Measurements from ENCODE around the gene MOV10L1.
"Not testable (repeated sequence)": the region's sequence is repeated elsewhere in the genome, so short reads cannot be mapped to it uniquely, and the experiment has no call there.

MOV10L1 gene

DNA sequence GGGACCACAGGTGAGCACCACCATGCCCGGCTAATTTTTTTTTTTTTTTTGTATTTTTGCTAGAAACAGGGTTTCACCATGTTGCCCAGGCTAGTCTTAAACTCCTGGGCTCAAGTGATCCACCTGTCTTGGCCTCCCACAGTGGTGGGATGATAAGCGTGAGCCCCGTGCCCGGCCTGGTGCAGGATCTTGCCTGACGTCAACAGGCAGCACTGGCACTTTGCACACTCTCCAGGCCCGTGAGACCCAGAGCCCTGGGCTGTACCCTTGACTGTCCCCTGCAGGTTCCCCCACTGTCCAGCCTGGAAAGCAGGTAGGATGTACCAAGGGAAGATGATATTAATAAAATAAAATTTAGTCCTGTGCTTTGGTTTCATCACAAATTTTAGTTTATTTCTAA lies 51.7 kb downstream of the MOV10L1 start:
- DNase-seq, result no peak

DNA sequence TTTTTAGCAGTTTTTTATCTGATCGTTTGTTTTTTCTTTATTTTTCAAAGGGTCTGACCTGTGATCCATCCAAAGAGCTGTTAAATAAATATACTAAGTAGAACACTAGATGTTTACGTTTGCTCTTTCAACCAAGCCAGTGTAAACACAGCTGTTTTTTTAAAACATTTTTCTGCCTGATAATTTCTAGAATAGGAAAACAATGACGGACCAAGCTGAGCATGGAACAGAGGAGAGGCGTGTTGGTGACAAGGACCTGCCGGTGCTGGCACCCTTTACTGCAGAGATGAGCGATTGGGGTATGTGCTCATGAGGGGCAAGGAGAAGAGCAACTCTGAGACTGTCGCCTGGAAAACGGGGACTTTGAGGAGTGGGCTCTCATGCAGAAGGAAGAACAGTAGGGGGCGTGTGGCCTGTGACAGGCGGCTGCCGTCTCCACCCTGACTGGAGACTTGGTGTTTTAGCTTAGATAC lies 52.1 kb downstream of the MOV10L1 start:
- DNase-seq, result no peak

DNA sequence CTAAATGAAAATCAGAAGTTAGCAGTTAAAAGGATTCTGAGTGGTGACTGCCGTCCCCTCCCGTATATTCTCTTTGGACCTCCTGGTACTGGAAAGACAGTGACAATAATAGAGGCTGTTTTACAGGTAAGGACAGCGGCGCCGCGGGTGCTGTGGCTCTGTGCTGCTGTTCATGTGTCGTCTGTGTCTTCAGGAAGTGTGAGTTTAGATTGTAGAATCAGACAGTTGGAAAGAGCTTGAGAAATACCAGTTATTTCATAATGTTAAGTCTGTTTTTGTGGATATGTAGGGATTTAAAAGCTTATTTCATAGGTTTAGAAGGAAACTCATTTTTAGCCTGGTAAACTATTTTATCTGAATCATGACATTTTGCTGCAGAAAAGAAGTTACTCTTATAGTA lies 53.3 kb downstream of the MOV10L1 start:
- no peak for DNase-seq

DNA sequence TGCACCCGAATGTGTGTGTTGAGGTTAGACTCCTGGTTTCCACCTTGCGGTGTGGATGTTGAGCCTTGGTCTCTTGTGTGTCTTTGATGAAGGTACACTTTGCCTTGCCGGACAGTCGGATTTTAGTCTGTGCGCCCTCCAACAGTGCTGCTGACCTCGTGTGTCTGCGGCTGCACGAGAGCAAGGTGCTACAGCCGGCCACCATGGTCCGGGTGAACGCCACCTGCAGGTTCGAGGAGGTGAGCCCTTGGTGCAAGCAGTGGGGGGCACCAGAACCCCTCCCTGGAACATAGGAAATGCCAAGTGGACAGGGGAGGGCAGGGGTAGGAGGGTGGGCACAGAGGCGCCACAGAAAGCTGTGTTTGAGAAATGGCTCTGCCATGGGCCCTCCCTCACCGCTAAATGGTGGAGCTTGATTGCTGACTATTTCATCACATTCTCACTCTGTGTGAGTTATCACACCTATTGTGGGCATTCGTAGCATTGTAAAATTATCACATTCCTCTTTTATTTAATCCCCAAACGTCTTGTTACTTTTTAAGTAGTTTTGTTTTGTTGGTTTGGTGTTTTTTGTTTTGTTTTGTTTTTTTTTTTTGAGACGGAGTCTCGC lies 54.3 kb downstream of the MOV10L1 start:
- no peak for DNase-seq

DNA sequence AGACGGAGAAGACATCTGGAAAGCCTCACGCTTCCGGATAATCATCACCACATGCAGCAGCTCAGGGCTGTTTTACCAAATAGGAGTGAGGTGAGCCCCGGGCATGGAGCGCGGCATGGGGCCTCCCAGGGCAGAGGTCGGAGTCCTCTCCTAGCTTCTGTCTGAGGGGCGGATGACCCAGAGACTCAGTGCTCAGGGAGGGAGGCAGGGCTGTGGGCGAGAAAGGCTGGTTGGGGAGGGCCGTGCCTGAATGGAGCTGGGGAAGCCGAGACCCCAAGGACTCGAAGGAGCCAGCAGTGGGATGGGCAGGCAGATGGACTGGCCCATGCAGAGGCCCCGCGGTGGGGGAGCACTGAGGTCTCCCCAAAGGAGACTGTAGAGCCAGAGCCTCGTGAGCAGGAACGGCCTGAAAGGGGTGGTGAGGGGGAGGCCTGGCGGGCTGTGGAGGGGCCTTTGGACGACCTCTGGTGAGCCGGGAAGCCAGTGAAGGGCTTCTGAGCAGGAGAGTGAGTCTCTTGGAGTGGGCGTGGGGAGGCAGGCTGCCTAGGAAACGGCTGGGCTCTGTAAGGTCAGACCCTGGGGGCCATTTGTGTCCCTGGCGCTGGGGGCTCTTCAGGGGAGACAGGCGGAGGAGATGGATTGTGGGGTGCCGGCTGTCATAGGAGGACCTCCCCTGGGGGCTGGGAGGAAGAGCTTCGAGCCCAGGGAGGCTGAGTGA lies 56.1 kb downstream of the MOV10L1 start:
- DNase-seq, result peak; percentile 9

DNA sequence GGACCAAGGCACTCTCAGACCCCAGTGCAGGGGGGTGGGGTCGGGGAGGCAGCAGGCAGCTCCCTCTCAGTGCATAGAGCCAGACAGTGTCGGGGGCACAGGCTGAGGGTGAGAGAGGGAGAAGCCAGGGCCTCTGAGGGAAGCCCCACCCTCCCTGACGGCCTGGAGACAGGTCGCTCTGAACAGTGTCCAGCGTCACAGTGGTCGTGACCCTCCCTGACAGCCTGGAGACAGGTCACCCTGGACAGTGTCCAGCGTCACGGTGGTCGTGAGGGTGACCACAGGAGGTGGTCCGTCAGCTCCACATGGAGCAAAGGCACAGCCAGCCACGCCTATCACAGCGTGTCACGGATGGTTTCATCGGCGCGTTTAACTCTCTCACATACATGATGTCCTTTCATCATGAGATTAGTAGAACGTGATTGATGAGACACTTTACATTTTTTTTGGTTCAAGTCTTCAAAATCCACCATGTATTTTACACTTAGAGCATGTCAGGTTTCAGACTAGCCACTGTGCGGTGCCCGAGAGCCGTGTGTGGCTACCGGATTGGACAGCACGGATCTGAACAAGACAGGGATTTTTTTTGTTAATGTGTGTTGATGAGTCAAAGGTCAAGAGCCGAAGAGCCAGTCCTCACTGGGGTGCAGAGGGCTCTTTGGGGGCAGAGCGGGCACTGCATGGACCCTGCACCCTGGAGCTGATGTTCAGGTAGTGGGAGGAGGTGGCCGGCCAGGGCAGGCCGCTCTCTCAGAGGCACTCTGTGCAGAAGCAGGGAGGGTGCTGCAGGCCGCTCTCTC lies 56.8 kb downstream of the MOV10L1 start:
- peak; percentile 64 for DNase-seq

DNA sequence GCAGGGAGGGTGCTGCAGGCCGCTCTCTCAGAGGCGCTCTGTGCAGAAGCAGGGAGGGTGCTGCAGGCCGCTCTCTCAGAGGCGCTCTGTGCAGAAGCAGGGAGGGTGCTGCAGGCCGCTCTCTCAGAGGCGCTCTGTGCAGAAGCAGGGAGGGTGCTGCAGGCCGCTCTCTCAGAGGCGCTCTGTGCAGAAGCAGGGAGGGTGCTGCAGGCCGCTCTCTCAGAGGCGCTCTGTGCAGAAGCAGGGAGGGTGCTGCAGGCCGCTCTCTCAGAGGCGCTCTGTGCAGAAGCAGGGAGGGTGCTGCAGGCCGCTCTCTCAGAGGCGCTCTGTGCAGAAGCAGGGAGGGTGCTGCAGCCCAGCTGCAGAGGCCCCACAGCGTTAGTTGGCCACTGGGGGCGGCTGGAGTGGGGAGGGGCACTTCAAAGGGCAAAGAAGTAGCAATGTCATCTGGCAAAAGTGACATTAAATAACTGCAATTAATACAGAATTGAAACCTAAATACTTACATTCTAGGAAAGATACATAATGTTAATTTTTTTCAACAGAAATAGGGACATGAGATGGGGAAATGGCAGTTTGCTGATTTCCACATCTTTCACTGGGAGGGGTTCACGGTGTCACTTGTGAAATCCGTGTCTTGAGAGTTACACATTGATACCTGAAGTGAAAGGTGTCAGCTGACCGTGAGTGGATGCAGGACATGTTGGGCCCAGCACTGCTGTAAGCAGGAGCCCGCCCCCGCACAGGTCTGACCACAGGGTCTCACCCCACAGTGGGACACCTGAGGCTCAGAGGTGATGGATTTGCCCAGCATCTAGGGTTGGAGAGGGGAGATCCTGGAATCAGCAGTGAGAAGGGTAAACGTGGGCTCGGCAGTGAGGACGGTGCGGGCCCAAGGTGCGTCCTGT lies 57.7 kb downstream of the MOV10L1 start:
- DNase-seq, result not testable (repeated sequence)

DNA sequence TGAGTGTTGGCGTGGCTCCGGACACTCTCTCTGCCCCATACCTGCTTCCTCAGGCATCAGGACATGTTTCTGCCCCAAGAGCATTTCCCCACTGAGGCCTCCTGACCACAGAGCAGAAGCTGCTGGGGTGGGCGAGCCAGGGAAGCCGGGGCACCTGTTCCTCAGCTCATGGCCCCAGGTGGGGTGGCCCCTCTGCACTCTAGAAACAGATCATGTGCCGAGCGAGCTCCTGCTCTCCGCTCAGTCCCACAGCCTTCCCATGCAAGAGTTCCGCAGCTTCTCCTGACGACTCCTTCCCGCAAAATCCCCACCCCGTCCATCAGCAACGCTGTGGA lies 58.3 kb downstream of the MOV10L1 start:
- no peak for DNase-seq

DNA sequence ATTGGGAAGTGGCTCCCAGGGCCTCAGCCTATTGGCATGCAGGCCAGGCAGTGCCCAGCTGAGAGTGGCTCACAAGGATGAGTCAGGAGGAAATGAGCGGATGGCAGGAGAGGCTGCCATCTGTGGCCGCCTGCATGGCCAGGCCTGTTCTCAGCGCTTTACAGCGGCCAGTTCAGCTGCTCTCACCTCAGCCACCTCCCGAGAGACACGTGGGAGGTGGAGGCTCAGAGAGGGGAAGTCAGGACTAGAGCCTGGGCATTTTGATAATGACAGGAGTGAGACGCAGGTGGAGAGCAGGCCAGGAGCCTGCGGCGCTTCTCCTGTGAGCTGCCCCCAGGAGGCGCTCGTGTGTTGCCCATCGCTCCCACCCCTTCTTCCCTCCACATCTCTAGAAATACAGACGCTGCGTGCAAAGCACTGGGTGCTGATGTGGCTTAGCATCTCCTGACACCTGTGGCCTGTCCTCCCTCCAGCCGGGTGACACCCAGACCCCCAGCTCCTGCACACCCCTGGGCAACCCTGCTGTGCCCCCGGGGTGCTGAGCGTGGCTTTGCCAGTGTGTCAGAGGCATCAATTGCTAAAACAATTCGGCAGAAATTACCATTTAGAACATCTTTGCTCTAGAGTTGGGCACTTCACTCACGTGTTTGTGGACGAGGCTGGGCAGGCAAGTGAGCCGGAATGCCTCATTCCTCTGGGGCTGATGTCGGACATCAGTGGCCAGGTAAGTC lies 59.4 kb downstream of the MOV10L1 start:
- DNase-seq, result peak; percentile 30

DNA sequence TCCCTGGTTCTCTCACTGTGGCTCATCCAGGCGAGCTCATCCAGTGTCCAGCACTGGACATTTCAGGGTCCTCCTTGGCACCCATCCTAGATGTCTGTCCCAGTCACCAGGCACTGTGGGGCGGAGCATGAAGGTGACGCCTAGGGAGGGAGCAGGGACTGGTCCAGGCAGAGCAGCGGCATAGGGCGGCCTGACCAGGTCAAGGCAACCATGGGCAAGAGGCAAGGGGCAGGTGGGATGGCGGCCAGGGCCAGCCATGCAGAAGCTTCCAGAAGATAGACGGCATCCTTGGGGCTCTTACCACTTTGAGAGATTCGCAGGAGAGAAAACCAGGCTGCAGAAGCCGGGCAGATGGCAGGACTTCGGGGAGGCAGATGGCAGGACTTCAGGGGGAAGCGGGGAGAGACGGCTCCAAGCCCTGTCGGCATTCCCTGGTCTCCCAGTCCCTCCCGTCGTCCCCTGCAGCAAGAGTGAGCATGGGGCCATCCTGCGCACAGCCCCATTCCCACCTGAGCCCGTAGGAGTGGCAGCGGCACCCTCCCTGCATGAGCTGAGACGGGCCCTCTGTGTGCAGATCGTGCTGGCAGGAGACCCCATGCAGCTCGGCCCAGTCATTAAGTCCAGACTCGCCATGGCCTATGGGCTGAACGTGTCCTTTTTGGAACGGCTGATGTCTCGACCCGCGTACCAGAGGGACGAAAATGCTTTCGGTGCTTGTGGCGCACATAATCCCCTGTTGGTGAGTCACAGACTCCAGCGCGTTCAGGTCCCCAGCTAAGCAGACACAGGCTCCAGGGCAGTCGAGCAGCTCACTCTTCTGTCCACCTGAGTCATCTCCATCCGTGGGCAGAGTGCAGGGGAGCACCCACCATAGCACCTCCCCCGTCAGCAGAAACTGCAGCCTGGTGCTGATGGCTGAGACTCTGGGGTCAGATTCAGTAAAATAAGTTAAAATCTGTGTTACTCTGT lies 60.6 kb downstream of the MOV10L1 start:
- peak; percentile 12 for DNase-seq

DNA sequence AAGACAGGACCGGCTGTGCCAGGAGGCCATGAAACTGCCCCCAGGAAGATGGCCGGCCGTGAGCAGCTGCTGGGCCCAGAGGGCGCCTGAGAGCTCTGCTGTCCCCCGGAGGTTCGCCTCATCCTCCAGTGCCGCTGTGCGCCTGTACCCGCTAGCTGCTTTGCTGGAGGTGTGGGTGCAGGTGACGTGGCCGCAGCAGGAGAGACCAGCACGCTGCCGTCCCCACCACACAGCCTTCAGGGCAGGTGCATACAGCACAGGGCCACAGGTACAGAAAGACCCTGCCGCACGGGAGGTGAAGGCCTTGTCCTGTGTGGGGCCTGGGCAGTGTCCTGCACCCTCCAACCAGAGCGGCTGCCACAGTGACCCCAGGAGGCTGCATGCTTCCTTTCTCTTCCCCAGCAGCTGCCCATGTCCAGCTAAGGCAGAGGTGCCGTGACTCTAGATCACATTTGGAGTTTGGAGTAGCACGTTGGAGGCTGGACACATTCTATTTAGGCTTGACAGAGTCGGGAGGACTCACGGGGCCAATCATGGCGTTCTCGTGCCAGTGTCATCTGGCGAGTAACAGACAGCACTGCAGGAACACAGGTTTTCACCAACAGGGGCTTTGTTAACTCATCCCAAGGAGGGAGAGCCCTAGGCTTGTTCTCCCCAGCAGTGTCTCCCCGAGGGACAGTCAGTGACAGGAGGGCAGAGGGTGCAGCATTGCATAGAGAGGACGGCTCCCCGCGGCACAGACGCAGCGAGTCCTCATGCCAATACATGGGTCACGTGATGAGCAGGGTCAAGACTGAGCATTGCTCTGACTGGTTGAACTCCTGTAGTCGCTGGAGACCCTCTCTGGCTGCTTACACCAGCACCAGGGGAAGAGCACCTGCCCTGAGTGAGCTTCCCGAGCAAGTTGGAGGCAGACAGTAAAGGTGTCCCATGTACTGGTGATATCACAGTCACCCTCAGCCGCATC lies 62.0 kb downstream of the MOV10L1 start:
- DNase-seq, result no peak

DNA sequence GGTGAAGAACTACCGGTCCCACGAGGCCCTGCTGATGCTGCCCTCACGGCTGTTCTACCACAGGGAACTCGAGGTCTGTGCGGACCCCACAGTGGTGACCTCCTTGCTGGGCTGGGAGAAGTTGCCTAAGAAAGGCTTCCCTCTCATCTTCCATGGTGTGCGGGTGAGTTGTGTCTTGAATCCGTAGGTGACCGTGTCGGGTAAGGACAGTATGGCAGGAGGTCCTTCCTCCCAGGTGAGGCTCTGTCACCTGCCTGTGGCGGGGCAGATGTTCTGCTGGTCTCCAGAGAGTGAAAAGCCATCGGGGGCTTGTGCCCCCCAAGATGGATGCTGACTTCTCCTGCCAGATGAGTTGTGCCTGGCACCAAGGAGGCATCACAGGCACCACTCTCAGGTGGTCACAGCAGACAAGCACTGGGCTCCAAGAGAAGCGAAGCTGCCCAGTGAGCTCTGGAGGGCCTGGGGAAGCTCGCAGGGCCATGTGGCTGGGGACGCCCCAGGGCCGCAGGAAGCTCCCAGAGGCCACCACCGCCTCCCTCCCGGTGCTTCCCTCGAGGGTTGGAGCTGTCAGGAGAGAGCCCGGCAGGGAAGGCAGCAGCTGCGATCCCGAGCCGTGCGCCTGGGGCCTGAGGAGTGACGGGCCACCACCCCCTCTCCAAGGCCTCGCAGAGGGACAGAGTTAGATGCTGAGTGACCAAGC lies 63.4 kb downstream of the MOV10L1 start:
- no peak for DNase-seq

DNA sequence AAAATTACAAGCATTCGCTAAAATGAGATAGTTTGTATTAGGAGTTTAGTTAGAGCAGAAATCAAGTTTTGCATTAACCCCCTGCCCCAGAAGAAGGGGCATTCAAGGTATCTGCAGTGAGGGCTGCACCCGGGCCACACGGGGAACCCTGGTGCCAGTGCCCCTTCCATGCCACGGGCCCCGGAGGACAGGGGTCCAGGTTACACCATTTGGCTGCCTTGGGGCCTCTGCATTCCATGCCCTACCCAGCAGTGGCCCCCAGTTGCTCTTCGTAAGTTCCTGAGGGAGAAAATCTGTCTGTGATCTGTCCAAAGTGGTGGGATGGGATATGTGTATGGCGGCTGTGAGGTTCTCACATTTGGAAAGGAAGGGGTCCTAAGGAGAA lies 63.9 kb downstream of the MOV10L1 start:
- no peak for DNase-seq

DNA sequence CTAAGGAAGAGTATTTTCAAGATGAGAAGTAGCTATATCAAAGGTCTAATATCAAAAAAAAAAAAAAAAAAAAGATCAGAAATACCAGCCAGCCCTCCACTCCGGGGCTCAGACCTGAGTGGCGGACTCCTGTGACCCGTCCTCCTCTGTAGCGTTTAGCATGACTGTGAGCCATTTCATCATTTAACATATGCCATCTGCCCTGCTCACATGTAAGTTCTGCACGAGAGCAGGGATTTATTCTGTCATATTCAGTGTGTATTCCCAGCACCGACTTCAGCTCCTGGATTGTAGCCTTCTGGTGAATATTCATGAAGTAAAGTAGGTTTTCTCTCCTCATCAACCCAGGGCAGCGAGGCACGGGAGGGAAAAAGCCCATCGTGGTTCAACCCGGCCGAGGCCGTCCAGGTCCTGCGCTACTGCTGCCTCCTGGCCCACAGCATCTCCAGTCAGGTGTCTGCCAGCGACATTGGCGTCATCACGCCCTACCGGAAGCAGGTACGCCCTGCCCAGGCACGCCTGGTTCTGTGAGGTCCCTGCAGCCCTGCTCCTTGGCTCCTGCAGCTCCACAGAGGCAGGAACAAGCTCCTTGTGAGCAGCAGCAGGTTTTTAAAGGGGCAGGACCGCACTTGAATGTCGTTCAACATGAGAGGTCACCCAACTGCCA lies 68.0 kb downstream of the MOV10L1 start:
- no peak for DNase-seq

DNA sequence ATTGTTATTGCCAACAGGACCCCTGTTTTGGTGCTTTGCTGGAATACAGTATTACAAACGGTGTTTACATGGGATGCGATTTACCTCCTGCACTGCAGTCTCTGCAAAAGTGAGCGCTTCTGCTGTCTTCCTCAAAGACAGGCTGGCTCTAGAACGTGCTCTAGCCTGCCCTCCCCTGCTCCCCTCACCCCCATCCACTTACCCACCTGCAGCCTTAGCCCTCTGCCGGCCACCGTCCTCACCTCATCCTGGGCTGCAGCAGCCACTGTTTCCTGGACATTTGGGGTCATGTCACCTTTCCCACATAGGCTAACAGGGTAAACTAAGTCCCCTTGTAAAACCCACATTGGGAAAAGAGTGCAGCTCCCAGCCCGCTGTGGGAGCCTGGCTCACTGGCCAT lies 71.1 kb downstream of the MOV10L1 start:
- DNase-seq, result no peak

DNA sequence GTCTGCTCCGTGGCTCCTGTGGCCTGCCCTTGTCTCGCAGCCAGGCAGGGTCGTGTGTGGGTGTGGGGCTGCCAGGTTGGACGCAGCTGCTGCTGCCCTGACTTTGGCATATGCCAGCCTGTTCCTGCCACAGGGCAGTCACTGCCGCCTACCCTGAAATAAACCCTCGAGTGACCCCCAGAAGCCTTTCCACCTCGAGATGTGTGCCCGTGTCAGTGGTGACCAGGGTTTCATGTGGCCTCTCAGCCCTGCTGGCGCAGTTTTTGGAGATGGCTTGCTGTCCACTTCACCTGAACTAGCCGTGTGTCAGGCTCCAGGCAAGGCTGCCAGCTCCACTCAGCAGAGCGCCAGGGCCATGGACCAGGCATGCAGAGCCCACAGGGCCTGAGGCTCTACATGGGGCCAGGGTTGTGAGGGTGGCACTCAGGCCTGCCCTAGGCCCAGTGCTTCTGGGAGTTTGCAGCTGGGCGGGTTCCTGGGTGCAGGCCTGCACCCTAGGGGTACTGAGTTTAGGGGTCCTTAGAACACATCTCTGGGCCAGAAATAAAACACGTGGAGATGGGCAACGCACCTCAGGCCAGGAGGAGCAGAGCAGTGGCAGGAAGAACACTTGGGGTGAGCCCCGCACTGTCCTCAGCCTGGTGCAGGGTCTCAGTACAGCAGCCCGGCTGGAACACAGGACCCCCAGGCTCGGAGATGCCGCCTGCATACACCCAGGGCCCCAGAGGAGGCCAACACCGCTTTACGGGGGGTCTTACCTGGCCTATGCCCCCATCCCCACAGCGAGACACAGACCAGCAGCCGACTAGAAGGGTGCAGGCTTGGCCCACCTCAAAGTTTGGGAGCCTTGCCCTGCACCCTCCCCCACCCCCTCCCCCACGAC lies 71.9 kb downstream of the MOV10L1 start:
- DNase-seq, result no peak

DNA sequence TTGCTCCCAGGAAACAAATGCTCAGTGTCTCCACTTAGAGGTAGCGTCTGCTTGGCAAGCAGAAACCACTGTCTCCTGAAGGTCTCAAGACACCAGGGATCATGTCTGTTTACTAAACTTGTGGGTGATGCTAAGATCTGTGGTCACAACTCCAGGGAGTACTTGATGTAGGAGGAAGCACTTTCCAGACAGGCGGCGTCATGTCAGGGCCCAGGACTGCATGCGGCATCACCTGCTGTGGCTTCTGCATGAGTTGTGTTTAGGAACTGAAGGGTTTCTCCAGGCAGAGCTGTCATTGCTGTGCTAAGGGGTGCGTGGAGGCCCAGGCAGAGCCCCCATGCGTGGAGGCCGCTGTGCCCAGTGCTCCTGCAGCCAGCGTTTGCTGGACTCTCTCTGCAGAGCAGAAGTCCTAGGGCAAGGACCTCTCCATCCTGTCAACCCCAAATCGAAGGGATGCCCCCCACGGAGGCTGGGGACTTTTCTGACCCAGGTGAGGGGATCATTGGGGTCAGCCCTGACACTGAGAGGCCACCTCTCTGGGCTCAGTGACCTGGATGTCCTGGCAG lies 72.7 kb downstream of the MOV10L1 start:
- DNase-seq, result no peak

All from fibroblast of skin of right quadriceps (primary cell).